ENCODE results near the gene IRF7.

IRF7 gene

DNA sequence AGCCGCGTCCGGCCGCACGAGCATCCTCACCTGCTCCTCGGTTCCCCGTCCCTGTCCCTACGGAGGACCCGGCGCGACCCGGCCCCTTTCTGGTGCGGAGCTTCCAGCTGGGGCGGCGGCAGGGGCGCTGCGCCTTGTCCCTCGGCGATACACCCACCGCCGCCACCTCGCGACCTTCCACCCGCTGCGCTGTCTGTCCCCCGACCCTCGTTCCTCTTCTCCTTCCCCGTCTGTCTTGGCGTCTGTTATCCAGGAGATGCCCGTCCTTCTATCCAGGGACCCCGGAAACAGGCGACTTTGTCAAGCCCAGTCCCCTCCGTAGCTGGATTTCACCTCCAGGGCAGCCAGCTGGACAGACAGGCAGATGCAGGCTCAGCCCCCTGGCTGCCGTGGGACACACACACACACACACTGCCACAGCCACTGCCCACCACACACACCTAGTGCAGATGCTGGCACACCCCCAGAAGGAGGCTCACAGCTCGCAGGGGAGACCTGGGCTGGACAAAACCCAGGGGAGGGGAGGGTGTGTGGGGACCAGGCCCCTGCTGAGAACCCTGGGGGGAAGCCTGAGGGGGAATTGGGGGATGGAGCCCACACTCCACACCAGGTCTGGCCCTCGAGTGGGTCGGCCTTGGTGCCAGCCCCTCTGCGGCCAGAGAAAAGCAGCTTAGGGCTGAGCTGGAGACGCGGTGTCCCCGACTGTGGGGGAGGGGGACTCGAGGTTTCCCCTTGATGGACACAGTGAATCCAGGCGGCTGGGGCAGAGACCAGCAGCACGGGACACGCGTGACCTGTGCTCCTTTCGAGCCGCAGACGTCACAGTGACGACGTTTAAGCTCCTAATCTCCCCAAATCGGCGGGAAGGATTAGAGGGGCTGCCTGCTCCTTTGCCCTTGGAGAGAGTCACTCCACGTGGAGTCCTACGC lies 22.1 kb upstream of the IRF7 start:
- TF ChIP-seq, protein P1, sequence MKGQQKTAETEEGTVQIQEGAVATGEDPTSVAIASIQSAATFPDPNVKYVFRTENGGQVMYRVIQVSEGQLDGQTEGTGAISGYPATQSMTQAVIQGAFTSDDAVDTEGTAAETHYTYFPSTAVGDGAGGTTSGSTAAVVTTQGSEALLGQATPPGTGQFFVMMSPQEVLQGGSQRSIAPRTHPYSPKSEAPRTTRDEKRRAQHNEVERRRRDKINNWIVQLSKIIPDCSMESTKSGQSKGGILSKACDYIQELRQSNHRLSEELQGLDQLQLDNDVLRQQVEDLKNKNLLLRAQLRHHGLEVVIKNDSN (IDR thresholded peaks at IDR 0.05) = no peak
- TF ChIP-seq, protein P2, sequence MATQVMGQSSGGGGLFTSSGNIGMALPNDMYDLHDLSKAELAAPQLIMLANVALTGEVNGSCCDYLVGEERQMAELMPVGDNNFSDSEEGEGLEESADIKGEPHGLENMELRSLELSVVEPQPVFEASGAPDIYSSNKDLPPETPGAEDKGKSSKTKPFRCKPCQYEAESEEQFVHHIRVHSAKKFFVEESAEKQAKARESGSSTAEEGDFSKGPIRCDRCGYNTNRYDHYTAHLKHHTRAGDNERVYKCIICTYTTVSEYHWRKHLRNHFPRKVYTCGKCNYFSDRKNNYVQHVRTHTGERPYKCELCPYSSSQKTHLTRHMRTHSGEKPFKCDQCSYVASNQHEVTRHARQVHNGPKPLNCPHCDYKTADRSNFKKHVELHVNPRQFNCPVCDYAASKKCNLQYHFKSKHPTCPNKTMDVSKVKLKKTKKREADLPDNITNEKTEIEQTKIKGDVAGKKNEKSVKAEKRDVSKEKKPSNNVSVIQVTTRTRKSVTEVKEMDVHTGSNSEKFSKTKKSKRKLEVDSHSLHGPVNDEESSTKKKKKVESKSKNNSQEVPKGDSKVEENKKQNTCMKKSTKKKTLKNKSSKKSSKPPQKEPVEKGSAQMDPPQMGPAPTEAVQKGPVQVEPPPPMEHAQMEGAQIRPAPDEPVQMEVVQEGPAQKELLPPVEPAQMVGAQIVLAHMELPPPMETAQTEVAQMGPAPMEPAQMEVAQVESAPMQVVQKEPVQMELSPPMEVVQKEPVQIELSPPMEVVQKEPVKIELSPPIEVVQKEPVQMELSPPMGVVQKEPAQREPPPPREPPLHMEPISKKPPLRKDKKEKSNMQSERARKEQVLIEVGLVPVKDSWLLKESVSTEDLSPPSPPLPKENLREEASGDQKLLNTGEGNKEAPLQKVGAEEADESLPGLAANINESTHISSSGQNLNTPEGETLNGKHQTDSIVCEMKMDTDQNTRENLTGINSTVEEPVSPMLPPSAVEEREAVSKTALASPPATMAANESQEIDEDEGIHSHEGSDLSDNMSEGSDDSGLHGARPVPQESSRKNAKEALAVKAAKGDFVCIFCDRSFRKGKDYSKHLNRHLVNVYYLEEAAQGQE (IDR thresholded peaks at IDR 0.05; ENCODE audit: low read depth) = no peak

DNA sequence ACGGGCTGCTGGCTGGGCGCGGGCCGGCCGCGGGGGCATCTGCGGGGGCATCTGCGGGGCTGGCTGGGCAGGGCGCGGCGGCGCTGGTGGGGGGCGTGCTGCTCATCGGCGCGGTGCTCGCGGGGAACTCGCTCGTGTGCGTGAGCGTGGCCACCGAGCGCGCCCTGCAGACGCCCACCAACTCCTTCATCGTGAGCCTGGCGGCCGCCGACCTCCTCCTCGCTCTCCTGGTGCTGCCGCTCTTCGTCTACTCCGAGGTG lies 21.5 kb upstream of the IRF7 start:
- no peak for TF ChIP-seq EGR1 (IDR thresholded peaks at IDR 0.05)
- TF ChIP-seq YY1 (IDR thresholded peaks at IDR 0.05; ENCODE audit: low read depth) = no peak
- TF ChIP-seq, protein P3, sequence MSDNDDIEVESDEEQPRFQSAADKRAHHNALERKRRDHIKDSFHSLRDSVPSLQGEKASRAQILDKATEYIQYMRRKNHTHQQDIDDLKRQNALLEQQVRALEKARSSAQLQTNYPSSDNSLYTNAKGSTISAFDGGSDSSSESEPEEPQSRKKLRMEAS (IDR thresholded peaks at IDR 0.05) = no peak
- TF ChIP-seq, protein P2 (IDR thresholded peaks at IDR 0.05; ENCODE audit: low read depth) = no peak
- no peak for TF ChIP-seq ZBTB7A (IDR thresholded peaks at IDR 0.05; ENCODE audit: low read depth)
- TF ChIP-seq EP300 (IDR thresholded peaks at IDR 0.05; ENCODE audit: borderline replicate concordance) = no peak
- no peak for TF ChIP-seq TCF12 (IDR thresholded peaks at IDR 0.05; ENCODE audit: low read depth)
- no peak for TF ChIP-seq FOXM1 (IDR thresholded peaks at IDR 0.05; ENCODE audit: borderline replicate concordance, low read depth)
- no peak for TF ChIP-seq NFIC (IDR thresholded peaks at IDR 0.05)
- TF ChIP-seq TEAD4 (IDR thresholded peaks at IDR 0.05) = no peak
- no peak for TF ChIP-seq RAD21 (IDR thresholded peaks at IDR 0.05; ENCODE audit: low read depth)
- TF ChIP-seq CEBPB (IDR thresholded peaks at IDR 0.05) = no peak
- TF ChIP-seq, protein P1 (IDR thresholded peaks at IDR 0.05) = no peak
- TF ChIP-seq TAF1 (IDR thresholded peaks at IDR 0.05; ENCODE audit: low read depth) = no peak
- TF ChIP-seq CREB1 (IDR thresholded peaks at IDR 0.05; ENCODE audit: low read depth) = no peak

DNA sequence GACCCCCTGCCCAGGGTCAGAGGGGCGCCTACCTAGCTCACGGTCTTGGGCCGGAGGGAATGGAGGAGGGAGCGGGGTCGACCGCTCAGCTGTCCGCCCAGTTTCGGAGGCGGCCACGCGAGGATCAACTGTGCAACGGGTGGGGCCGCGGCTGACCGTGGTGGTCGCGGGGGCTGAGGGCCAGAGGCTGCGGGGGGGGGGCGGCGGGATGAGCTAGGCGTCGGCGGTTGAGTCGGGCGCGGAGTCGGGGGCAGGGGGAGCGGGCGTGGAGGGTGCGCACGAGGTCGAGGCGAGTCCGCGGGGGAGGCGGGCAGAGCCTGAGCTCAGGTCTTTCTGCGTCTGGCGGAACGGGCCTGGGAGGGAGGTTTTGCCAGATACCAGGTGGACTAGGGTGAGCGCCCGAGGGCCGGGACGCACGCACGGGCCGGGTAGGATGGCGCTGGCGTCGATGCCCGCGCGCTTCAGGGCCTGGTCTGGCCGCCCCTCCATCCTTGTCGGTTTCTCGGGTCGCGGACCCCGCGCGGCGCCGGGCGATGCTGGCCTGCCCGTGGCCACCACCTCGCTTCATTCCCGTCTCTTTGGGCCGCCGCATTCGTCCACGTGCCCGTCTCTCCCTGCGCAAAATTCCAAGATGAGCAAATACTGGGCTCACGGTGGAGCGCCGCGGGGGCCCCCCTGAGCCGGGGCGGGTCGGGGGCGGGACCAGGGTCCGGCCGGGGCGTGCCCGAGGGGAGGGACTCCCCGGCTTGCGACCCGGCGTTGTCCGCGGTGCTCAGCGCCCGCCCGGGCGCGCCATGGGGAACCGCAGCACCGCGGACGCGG lies 21.0 kb upstream of the IRF7 start, which contains the start of gene DRD4:
Gene DRD4, plus strand, starts transcription at position 759 of the 822 bp plus-strand sequence. Its CDS starts 36 bp downstream, at position 795.
- TF ChIP-seq RAD21 (IDR thresholded peaks at IDR 0.05; ENCODE audit: low read depth) (no peak), CREB1 (IDR thresholded peaks at IDR 0.05; ENCODE audit: low read depth) (no peak), EP300 (IDR thresholded peaks at IDR 0.05; ENCODE audit: borderline replicate concordance) (no peak), TAF1 (IDR thresholded peaks at IDR 0.05; ENCODE audit: low read depth) (no peak), ZBTB7A (IDR thresholded peaks at IDR 0.05; ENCODE audit: low read depth) (no peak), EGR1 (IDR thresholded peaks at IDR 0.05) (no peak), TCF12 (IDR thresholded peaks at IDR 0.05; ENCODE audit: low read depth) (no peak), TEAD4 (IDR thresholded peaks at IDR 0.05) (no peak), YY1 (IDR thresholded peaks at IDR 0.05; ENCODE audit: low read depth) (no peak), CEBPB (IDR thresholded peaks at IDR 0.05) (no peak), FOXM1 (IDR thresholded peaks at IDR 0.05; ENCODE audit: borderline replicate concordance, low read depth) (no peak), NFIC (IDR thresholded peaks at IDR 0.05) (no peak)
- TF ChIP-seq, protein P1 (IDR thresholded peaks at IDR 0.05) = no peak
- TF ChIP-seq, protein P3 (IDR thresholded peaks at IDR 0.05) = no peak
- TF ChIP-seq, protein P2 (IDR thresholded peaks at IDR 0.05; ENCODE audit: low read depth) = no peak
